BLaER1 (cell line): ENCODE results near the gene RFC2.

ENCODE experiments used
- H3K27ac ChIP-seq: shearing (Covaris generic); formaldehyde crosslinking; 2 replicates; pipeline ENCODE4 v1.8.1; 2022
- H3K27me3 ChIP-seq: shearing (Covaris generic); formaldehyde crosslinking; 2 replicates; pipeline ENCODE4 v1.8.1; 2022
- H3K36me3 ChIP-seq: shearing (Covaris generic); formaldehyde crosslinking; 2 replicates; pipeline ENCODE4 v1.8.1; 2022
- H3K4me1 ChIP-seq: shearing (Covaris generic); formaldehyde crosslinking; 2 replicates; pipeline ENCODE4 v1.8.1; 2022
- H3K4me2 ChIP-seq: shearing (Covaris generic); formaldehyde crosslinking; 2 replicates; pipeline ENCODE4 v1.8.1; 2022
- H3K4me3 ChIP-seq: shearing (Covaris generic); formaldehyde crosslinking; 2 replicates; pipeline ENCODE4 v1.8.1; 2022
- H3K9ac ChIP-seq: shearing (Covaris generic); formaldehyde crosslinking; 2 replicates; pipeline ENCODE4 v1.8.1; 2022
- H3K9me3 ChIP-seq: shearing (Covaris generic); formaldehyde crosslinking; 2 replicates; pipeline ENCODE4 v1.8.1; 2022
- H4K20me1 ChIP-seq: shearing (Covaris generic); formaldehyde crosslinking; 2 replicates; pipeline ENCODE4 v1.8.1; 2022
- Cebpa-rat ChIP-seq: shearing (Covaris generic); IDR thresholded peaks from 2 replicates; pipeline ENCODE4 v1.8.1; 2022

The RFC2 gene

GRCh38 chr7:74185636-74186035 lies 68.6 kb downstream of the RFC2 start:
- Histone ChIP-seq H3K4me2 (peak overlapping the region; percentile 72), H3K9ac (0 out of 2 replicates have a peak overlapping the region, but pooled peaks have one; percentile 26), H3K4me3 (no peak overlapping the region), H4K20me1 (peaks cover 100% of the 10 kb centered on the region), H3K9me3 (no peaks in the 10 kb centered on the region), H3K27ac (no peak overlapping the region), H3K36me3 (peaks cover 90% of the 10 kb centered on the region), H3K4me1 (peaks cover 61% of the 10 kb centered on the region), H3K27me3 (no peaks in the 10 kb centered on the region)
- no peak for TF ChIP-seq Cebpa-rat

- H3K4me1 ChIP-seq, result peaks cover 61% of the 10 kb centered on the region
- TF ChIP-seq Cebpa-rat, result no peak
- 0 out of 2 replicates have a peak overlapping the region, but pooled peaks have one; percentile 26 for H3K9ac ChIP-seq
- H4K20me1 ChIP-seq, result peaks cover 100% of the 10 kb centered on the region
- no peak overlapping the region for H3K4me3 ChIP-seq
- no peaks in the 10 kb centered on the region for H3K9me3 ChIP-seq
- no peaks in the 10 kb centered on the region for H3K27me3 ChIP-seq
- H3K27ac ChIP-seq, result no peak overlapping the region
- H3K36me3 ChIP-seq, result peaks cover 90% of the 10 kb centered on the region
- H3K4me2 ChIP-seq, result peak overlapping the region; percentile 72
Observed at GRCh38 chr7:74185016-74185415, 69.2 kb downstream of the RFC2 start.

GRCh38 chr7:74183653-74184450 lies 70.3 kb downstream of the RFC2 start:
- Histone ChIP-seq H3K9ac (no peak overlapping the region), H3K27ac (no peak overlapping the region), H3K27me3 (no peaks in the 10 kb centered on the region), H3K4me3 (no peak overlapping the region), H3K9me3 (no peaks in the 10 kb centered on the region), H3K36me3 (peaks cover 90% of the 10 kb centered on the region), H4K20me1 (peaks cover 100% of the 10 kb centered on the region), H3K4me1 (peaks cover 71% of the 10 kb centered on the region), H3K4me2 (peak overlapping the region; percentile 72)
- no peak for TF ChIP-seq Cebpa-rat

- Histone ChIP-seq H4K20me1 (peaks cover 100% of the 10 kb centered on the region), H3K4me1 (peaks cover 78% of the 10 kb centered on the region), H3K9me3 (no peaks in the 10 kb centered on the region), H3K36me3 (peaks cover 90% of the 10 kb centered on the region), H3K9ac (no peak overlapping the region), H3K4me3 (no peak overlapping the region), H3K27me3 (no peaks in the 10 kb centered on the region), H3K27ac (0 out of 2 replicates have a peak overlapping the region, but pooled peaks have one; percentile 4), H3K4me2 (peak overlapping the region; percentile 21; the same call in 1 of the 2 replicates)
- no peak for TF ChIP-seq Cebpa-rat
Observed at GRCh38 chr7:74183142-74183541, 71.1 kb downstream of the RFC2 start.

- Histone ChIP-seq H3K36me3 (peaks cover 90% of the 10 kb centered on the region), H3K9ac (no peak overlapping the region), H3K9me3 (no peaks in the 10 kb centered on the region), H3K4me2 (peak overlapping the region; percentile 21; the same call in 1 of the 2 replicates), H3K27ac (peak overlapping the region; percentile 4; the same call in 1 of the 2 replicates), H4K20me1 (peaks cover 100% of the 10 kb centered on the region), H3K27me3 (no peaks in the 10 kb centered on the region), H3K4me3 (no peak overlapping the region), H3K4me1 (peaks cover 84% of the 10 kb centered on the region)
- no peak for TF ChIP-seq Cebpa-rat
Observed at GRCh38 chr7:74182453-74183090, 71.6 kb downstream of the RFC2 start.

GRCh38 chr7:74181821-74182220 lies 72.4 kb downstream of the RFC2 start:
- H3K9ac ChIP-seq, result no peak overlapping the region
- peaks cover 100% of the 10 kb centered on the region for H4K20me1 ChIP-seq
- peaks cover 92% of the 10 kb centered on the region for H3K4me1 ChIP-seq
- H3K4me2 ChIP-seq, result no peak overlapping the region
- no peak overlapping the region for H3K27ac ChIP-seq
- TF ChIP-seq Cebpa-rat, result no peak
- no peaks in the 10 kb centered on the region for H3K27me3 ChIP-seq
- no peaks in the 10 kb centered on the region for H3K9me3 ChIP-seq
- H3K4me3 ChIP-seq, result no peak overlapping the region
- peaks cover 88% of the 10 kb centered on the region for H3K36me3 ChIP-seq
